Ishikawa (cell line): ENCODE data around the gene TAS2R30.

Experiments used
- EGR1 ChIP-seq: IDR thresholded peaks from 2 replicates; pipeline ENCODE4 v1.6.1; 2012
- EP300 ChIP-seq: IDR thresholded peaks from 2 replicates; pipeline ENCODE4 v1.6.1; 2012; ENCODE audit warnings: borderline replicate concordance
- TAF1 ChIP-seq: IDR thresholded peaks from 2 replicates; pipeline ENCODE4 v1.6.1; 2012; ENCODE audit warnings: low read depth, mild to moderate bottlenecking

- TF ChIP-seq EP300 (no peak), EGR1 (no peak), TAF1 (no peak)
These were observed 4.1 kb downstream of the TAS2R30 start for GRCh38 chr12:11130382-11130781.
